NB4 (cell line): ENCODE results near the gene LRBA.

Source experiments
- DNase-seq: peaks from one replicate; pipeline ENCODE4 v3.0.0; 2010; ENCODE audit warnings: low read depth
- H3K4me3 ChIP-seq: one replicate; pipeline ENCODE4 v1.5.1; 2011; ENCODE audit warnings: mild to moderate bottlenecking, low read depth, low read length, moderate library complexity
- CTCF ChIP-seq: IDR thresholded peaks from one replicate; pipeline ENCODE4 v1.5.1; 2012; ENCODE audit warnings: low read depth, low read length
- MAX ChIP-seq: IDR thresholded peaks from 2 replicates; pipeline ENCODE4 v1.6.1; 2011; ENCODE audit warnings: low read depth, low read length
- MYC ChIP-seq: IDR thresholded peaks from 2 replicates; pipeline ENCODE4 v1.6.1; 2011; ENCODE audit warnings: low read depth, low read length
- POLR2A ChIP-seq: IDR thresholded peaks from 2 replicates; pipeline ENCODE4 v1.6.1; 2011; ENCODE audit warnings: mild to moderate bottlenecking; ENCODE audit not compliant: insufficient read length; ENCODE audit errors: extremely low read depth

Gene LRBA

GRCh38 chr4:150318971-150319370, 696.1 kb downstream of the LRBA start:
- no peak for TF ChIP-seq CTCF
- no peak overlapping the region for H3K4me3 ChIP-seq
- DNase-seq: no peak

GRCh38 chr4:150318527-150318926, 696.6 kb downstream of the LRBA start:
- no peak overlapping the region for H3K4me3 ChIP-seq
- DNase-seq: no peak
- TF ChIP-seq POLR2A (no peak), MAX (no peak), MYC (no peak)

GRCh38 chr4:150316332-150317205, 698.5 kb downstream of the LRBA start:
- no peak for DNase-seq
- no peak overlapping the region for H3K4me3 ChIP-seq
- TF ChIP-seq MAX: no peak

GRCh38 chr4:150315691-150316090, 699.4 kb downstream of the LRBA start:
- DNase-seq: no peak
- H3K4me3 ChIP-seq: no peak overlapping the region
- TF ChIP-seq POLR2A (no peak), MYC (no peak), MAX (no peak), CTCF (no peak)

GRCh38 chr4:150315175-150315574, 699.9 kb downstream of the LRBA start:
- H3K4me3 ChIP-seq: no peak overlapping the region
- TF ChIP-seq MYC: no peak
- TF ChIP-seq POLR2A: no peak
- TF ChIP-seq MAX: no peak
- no peak for TF ChIP-seq CTCF
- DNase-seq: no peak

- no peak for DNase-seq
- no peak overlapping the region for H3K4me3 ChIP-seq
- TF ChIP-seq POLR2A (no peak), MAX (no peak), CTCF (no peak), MYC (no peak)
Observed at GRCh38 chr4:150314031-150314430, 701.1 kb downstream of the LRBA start.
